Stomach (tissue), 4 donors: ENCODE data around the gene ADGRE2.

Experiments
- POLR2A ChIP-seq, 4 donors: fragments of 450-650 bp; IDR thresholded peaks; one replicate each; pipeline ENCODE4 v1.6.1; 2016; ENCODE audit warnings: antibody characterized with exemption in 4 of 4, control low read depth in 2 of 4, mild to moderate bottlenecking in 1 of 4, moderate library complexity in 1 of 4
- POLR2AphosphoS5 ChIP-seq, 3 donors: sonication (generic); formaldehyde crosslinking; IDR thresholded peaks; one replicate each; pipeline ENCODE4 v1.6.1; 2016; ENCODE audit warnings: antibody characterized with exemption in 3 of 3
- TF ChIP-seq, protein P1 (sequence below), 7 experiments: fragments of 450-650 bp in 4 of 7; fragments of 200-600 bp in 3 of 7; sonication (generic) in 3 of 7; IDR thresholded peaks; one replicate each; pipeline ENCODE4 v1.5.1; 2016 to 2019; ENCODE audit warnings: antibody characterized with exemption in 7 of 7, control low read depth in 2 of 7, mild to moderate bottlenecking in 1 of 7

DNA sequence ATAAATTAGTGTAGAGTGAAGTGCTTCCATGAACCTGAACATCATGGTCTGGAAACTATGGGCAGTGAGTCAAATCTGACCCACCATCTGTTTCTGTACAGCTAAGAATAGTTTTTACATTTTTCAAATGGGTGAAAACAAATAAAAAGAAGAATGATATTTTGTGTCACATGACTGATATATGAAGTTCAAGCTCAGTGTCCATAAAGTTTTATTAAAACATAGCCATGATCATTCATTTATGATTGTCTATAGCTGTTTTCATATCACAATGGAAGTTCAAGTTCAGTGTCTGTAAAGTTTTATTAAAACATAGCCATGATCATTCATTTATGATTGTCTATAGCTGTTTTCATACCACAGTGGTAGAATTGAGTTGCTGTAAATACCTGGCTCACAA, 45.9 kb downstream of the ADGRE2 start:
- TF ChIP-seq, protein P1, sequence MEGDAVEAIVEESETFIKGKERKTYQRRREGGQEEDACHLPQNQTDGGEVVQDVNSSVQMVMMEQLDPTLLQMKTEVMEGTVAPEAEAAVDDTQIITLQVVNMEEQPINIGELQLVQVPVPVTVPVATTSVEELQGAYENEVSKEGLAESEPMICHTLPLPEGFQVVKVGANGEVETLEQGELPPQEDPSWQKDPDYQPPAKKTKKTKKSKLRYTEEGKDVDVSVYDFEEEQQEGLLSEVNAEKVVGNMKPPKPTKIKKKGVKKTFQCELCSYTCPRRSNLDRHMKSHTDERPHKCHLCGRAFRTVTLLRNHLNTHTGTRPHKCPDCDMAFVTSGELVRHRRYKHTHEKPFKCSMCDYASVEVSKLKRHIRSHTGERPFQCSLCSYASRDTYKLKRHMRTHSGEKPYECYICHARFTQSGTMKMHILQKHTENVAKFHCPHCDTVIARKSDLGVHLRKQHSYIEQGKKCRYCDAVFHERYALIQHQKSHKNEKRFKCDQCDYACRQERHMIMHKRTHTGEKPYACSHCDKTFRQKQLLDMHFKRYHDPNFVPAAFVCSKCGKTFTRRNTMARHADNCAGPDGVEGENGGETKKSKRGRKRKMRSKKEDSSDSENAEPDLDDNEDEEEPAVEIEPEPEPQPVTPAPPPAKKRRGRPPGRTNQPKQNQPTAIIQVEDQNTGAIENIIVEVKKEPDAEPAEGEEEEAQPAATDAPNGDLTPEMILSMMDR (IDR thresholded peaks at IDR 0.05), result no peak
- TF ChIP-seq POLR2AphosphoS5 (IDR thresholded peaks at IDR 0.05) (no peak), POLR2A (IDR thresholded peaks at IDR 0.05) (no peak)
